NCI-H2196 treated with DMSO at 0.1 percent for 48 hours (cell line): ENCODE results near the gene KRTAP10-10.
"Not testable (repeated sequence)": the region's sequence is repeated elsewhere in the genome, so short reads cannot be mapped to it uniquely, and the experiment has no call there.

Source experiments
- DNase-seq: peaks from one replicate; lab custom pipeline; 2025; ENCODE audit not compliant: unreplicated experiment; lab: John Stamatoyannopoulos, UW

KRTAP10-10 gene

GRCh38 chr21:44601596-44602462 lies 35.3 kb upstream of the KRTAP10-10 start:
- DNase-seq = no peak

DNA sequence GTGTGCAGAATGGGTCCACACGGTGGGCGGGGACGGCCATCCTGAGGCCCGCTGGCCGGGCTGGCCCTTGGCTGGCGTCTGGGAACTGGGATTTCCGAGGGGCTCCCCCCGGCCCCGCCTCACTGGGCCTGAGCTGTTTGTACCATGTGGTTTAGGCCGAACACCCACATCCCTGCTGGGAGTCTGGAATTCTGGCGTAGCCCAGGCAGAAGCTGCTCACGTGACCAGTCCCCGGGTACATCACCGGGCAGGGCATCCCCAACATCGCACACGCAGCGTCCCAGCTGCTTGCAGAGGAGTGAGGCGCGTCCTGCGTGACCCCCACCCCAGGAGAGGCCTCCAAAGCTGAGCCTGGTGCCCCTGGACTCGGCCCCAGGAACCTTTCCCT lies 34.7 kb upstream of the KRTAP10-10 start:
- DNase-seq = no peak

- no peak for DNase-seq
These were observed 33.9 kb upstream of the KRTAP10-10 start for GRCh38 chr21:44603109-44603875.

DNA sequence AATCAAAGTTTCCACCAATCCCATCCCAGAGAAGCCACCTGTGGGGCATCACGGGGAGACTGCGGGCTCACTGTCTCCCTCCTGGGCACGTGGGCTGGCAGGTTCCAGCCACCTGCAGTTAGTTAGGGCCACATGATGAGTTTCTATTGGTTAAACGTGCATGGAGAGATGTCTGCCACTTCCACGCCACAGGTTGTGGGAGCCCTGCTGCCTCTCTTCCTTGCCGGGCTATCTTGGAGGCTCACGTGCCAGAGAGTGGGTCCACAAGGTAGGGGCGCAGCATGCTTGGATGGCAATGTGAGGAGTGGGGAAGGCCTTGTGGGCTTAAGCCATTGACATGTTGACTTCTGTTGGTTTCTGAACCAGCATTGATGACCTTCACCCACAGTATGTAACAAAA lies 33.2 kb upstream of the KRTAP10-10 start:
- no peak for DNase-seq

DNA sequence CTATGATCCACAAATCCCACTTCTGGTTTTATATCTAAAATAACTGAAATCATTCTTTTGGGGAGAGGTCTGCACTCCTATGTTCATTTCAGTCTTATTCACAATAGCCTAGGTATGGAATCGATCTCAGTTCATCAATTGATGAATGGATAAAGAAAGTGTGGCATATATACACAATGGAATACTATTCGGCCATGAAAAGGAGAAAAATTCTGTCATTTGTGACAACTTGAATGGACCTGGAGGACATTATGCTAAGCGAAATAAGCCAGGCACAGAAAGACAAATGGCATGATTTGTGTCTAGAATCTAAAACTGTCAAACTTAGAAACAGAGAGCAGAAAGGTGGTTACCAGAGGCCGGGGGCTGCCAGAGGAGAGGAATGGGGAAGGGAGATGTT lies 30.7 kb upstream of the KRTAP10-10 start:
- DNase-seq = no peak

GRCh38 chr21:44609193-44609592 lies 28.0 kb upstream of the KRTAP10-10 start:
- DNase-seq = no peak

- not testable (repeated sequence) for DNase-seq
These were observed 26.9 kb upstream of the KRTAP10-10 start for GRCh38 chr21:44610157-44610843.

DNA sequence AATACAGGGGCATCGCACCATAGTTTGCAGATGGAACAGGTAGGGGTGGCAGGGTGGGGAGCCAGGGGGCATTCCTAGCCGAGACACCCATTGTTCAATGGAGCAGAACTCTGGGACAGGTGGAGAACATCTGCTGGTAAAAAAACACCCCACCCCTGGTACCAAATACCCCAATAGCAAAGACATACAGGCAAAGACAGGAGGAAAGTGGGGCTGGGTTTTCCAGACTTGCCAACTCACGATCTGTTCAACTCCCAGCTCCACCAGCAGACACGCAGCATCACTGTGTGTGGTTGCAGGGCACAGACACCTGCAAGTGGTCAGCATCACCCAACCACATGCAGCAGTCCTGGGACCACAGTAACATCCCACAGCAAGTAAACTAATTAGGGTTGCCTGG lies 25.6 kb upstream of the KRTAP10-10 start:
- no peak for DNase-seq

- no peak for DNase-seq
These were observed 25.1 kb upstream of the KRTAP10-10 start, which contains the start of gene KRTAP10-8 for GRCh38 chr21:44612029-44612486. Gene KRTAP10-8 (plus strand): TSS chr21:44612079. CDS start chr21:44612101, 22 bp downstream.

- no peak for DNase-seq
These were observed 24.4 kb upstream of the KRTAP10-10 start for GRCh38 chr21:44612669-44613229.

GRCh38 chr21:44613386-44614155 lies 23.6 kb upstream of the KRTAP10-10 start:
- no peak for DNase-seq

- DNase-seq = no peak
These were observed 23.0 kb upstream of the KRTAP10-10 start for GRCh38 chr21:44614161-44614631.

DNA sequence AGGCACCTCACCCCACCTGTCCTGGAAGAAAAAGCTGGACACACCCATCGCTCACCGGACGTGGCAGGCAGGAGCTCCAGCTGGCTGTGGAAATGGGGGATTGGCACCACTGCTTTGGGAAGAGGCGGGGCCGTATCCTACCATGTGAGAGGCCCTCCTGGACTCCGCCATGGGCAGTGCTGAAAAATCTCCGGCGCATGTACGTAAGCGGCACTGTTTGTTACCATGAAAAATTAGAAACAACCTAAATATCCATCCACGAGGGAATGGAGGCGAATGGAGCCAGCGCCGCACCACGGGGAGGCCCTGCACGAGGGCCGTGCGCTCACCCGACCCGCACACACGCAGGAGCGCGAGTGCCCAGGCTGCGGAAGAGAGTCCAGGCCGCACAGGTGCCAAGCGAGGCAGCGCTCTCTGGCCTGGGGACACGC lies 22.2 kb upstream of the KRTAP10-10 start:
- DNase-seq = no peak

- no peak for DNase-seq
These were observed 21.7 kb upstream of the KRTAP10-10 start for GRCh38 chr21:44615466-44615865.

DNA sequence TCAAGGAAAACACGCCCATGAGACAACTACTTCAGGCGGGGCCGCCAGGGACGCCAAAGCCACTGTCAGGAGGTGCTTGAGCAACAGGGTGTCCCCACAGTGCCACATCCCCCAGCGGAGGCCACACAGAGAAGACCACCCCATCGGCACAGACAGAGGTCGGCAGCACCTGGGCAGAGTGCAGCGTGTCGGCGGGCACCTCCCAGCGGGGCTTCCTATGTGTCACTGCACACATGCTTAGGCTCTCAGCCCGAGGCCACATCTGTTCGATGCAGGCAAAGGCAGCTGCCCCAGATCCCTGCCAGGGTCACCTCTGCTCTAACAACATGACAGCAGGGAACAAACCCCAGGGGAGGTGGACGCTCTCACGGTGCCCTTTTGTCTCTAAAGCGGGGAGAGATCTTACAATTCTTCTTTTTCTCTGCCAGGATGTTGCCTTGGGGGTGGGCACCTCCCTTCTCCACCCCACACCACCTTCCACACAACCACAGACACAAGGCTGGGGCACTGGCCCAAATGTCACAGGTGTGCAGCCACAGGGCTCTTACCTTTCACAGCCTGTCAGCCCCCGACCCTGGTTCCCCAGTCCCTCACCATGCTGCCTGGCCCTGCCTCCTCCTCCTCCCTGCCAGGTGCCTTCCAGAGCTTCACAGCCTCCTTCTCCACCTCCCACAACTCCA lies 21.1 kb upstream of the KRTAP10-10 start:
- no peak for DNase-seq

- no peak for DNase-seq
These were observed 20.6 kb upstream of the KRTAP10-10 start for GRCh38 chr21:44616591-44616926.

DNA sequence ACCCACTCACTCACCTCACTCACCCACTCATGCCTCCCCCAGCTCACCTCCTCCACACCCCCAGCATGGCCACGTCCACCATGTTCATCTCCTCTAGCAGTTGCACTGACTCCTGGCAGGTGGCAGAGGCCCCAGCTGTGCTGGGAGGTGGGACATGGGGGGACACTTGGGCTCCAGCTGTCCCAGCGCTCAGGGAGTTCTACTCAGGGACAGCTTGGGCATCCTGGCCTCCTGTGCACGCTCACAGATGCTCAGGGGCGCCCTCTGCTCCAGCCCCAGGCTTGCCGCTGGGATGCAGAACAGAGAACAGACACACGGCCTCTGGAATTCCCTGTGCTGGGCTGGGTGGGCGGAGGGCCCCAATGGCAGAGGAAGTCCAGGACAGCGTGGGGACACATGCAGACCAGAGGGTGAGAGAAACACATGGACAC lies 20.1 kb upstream of the KRTAP10-10 start:
- no peak for DNase-seq

GRCh38 chr21:44618504-44618903 lies 18.7 kb upstream of the KRTAP10-10 start:
- no peak for DNase-seq

DNA sequence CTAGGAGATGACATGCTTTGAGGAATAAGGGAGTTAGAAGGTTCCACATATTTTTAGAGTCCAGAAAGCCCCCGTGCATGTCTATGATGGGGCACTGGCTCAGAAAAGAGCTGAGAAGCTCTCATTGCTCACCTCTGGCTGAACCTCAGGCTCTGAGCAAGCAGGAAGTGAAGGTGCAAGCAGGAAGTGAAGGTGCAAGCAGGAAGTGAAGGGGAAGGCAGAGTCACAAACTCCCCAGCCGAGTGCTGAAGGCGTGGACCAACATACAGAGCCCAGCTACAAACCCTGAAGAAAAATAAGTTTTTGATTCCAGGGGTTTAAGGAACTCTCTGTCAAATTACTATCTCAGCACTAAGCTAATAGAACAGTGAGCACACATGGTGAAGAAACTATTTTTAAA lies 18.2 kb upstream of the KRTAP10-10 start:
- DNase-seq = no peak

- DNase-seq = no peak
These were observed 17.3 kb upstream of the KRTAP10-10 start for GRCh38 chr21:44619886-44620285.
